Testis (tissue), 3 donors: ENCODE data around the gene FAM216A. TPM values are rescaled to one million over a fixed set of nuclear protein-coding genes. Genes with fewer than 3 reads are reported as not detected.
A peak's percentile ranks its signal among the peaks of the same experiment; 100 is the strongest.
"Not testable (repeated sequence)": the region's sequence is repeated elsewhere in the genome, so short reads cannot be mapped to it uniquely, and the experiment has no call there.

ENCODE experiments used
- DNase-seq: peaks from one replicate; pipeline ENCODE4 v3.0.0-alpha.2; 2019
- H3K27ac ChIP-seq, 2 donors: fragments of 200-600 bp; sonication (generic); one replicate each; pipeline ENCODE4 v1.5.1; 2019
- H3K27me3 ChIP-seq: fragments of 200-600 bp; sonication (generic); one replicate; pipeline ENCODE4 v1.5.1; 2019
- H3K36me3 ChIP-seq: fragments of 200-600 bp; sonication (generic); one replicate; pipeline ENCODE4 v1.5.1; 2017; ENCODE audit warnings: low read depth; ENCODE audit errors: missing control alignments
- H3K4me1 ChIP-seq: fragments of 200-600 bp; sonication (generic); one replicate; pipeline ENCODE4 v1.5.1; 2019
- H3K4me3 ChIP-seq, 2 donors: fragments of 200-600 bp; sonication (generic); one replicate each; pipeline ENCODE4 v1.5.1; 2017 to 2019
- H3K9me3 ChIP-seq: fragments of 200-600 bp; sonication (generic); one replicate; pipeline ENCODE4 v1.5.1; 2017
- POLR2A ChIP-seq: fragments of 450-650 bp; IDR thresholded peaks from one replicate; pipeline ENCODE4 v1.6.1; 2017; ENCODE audit warnings: antibody characterized with exemption, mild to moderate bottlenecking, moderate library complexity
- WGBS, 2 donors: methylation state at CpG; one replicate each; pipeline ENCODE4 v1.1.5; 2018; 5-methylcytosine and 5-hydroxymethylcytosine counted together
- intact Hi-C: fragments of 100-400 bp; cut with DNase I; formaldehyde crosslinking; loops from one replicate; pipeline ENCODE4 v1.15.1; 2023; ENCODE audit warnings: low total_unique reads
- polyA plus RNA-seq: library from polyadenylated mRNA; stranded (reverse); fragments of 350-450 nt; fragmentation: Illumina TruSeq; extraction: RNeasy Lipid Tissue Mini Kit (QIAGEN cat#74804); gene quantifications from one replicate; pipeline ENCODE4 v1.2.3, GENCODE V29; 2014; ENCODE audit warnings: low read depth, low replicate concordance; ENCODE audit not compliant: insufficient read depth
- total RNA-seq, 2 donors: library from RNA; depleted of rRNA; stranded (reverse); fragments of >200 nt; gene quantifications; one replicate each; pipeline ENCODE4 v1.2.3, GENCODE V29; 2016
- TF ChIP-seq, protein P1 (sequence below), 3 experiments: fragments of 450-650 bp in 2 of 3; fragments of 200-600 bp in 1 of 3; sonication (generic) in 1 of 3; IDR thresholded peaks; one replicate each; pipeline ENCODE4 v1.5.1; 2016 to 2019; ENCODE audit warnings: antibody characterized with exemption in 3 of 3, mild to moderate bottlenecking in 2 of 3, moderate library complexity in 1 of 3

FAM216A gene
- total and polyA plus RNA-seq, 3 donors from 2014 or later = 39.7 to 110 (median 45.6) TPM

DNA sequence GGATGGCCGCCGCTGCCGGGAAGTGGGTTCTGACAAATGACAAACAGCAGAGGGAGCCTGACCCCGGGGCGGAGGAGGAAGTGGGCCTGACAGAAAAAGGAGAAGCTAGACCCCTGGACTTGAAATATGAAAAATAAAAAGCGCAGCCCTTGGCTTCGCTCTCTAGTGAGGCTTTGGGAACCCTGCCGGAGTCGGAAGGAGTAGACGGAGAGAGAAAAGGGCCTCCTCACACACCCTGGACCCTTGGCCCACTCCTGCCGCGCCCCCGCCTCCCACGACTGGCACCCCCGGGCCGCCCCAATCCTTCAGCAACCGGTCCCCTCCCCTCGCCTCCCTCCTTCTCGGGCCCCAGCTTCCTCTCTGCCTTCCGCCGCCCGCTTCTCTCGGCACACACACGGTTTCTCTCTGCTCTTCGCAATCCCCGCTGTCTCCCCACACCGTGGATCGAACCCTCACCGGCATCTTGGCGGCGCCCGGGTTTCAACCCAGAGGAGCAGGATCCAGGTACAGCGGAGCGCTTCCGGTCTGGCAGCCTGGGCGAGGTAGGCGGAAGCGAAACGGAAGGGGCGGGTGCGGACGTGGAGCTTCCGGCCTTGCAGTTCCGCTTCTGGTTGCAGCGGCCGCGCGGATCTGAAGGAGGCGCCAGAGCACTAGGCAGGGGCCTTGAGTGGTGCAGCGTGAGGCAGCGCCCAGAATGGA, 18.7 kb upstream of the FAM216A start, which contains the start of gene ARPC3:
Gene ARPC3 (minus strand): TSS at position 539 of the 699 bp plus-strand sequence. CDS start 77 bp downstream, at position 462.
- intact Hi-C loops = no loop called here
- 0 to 2% methylated on average over 27 to 45 of the region's 51 CpGs for WGBS, 2 donors
- H3K36me3 ChIP-seq = no peaks in the 10 kb centered on the region

GRCh38 chr12:110451263-110451662, 17.4 kb upstream of the FAM216A start:
- H3K36me3 ChIP-seq = no peaks in the 10 kb centered on the region
- no peaks in the 10 kb centered on the region for H3K27me3 ChIP-seq
- H3K4me1 ChIP-seq = peaks cover 5% of the 10 kb centered on the region
- no peak for DNase-seq
- H3K27ac ChIP-seq = no peak overlapping the region
- H3K4me3 ChIP-seq = no peak overlapping the region
- H3K9me3 ChIP-seq = no peaks in the 10 kb centered on the region
- TF ChIP-seq POLR2A = no peak
- TF ChIP-seq, protein P1, sequence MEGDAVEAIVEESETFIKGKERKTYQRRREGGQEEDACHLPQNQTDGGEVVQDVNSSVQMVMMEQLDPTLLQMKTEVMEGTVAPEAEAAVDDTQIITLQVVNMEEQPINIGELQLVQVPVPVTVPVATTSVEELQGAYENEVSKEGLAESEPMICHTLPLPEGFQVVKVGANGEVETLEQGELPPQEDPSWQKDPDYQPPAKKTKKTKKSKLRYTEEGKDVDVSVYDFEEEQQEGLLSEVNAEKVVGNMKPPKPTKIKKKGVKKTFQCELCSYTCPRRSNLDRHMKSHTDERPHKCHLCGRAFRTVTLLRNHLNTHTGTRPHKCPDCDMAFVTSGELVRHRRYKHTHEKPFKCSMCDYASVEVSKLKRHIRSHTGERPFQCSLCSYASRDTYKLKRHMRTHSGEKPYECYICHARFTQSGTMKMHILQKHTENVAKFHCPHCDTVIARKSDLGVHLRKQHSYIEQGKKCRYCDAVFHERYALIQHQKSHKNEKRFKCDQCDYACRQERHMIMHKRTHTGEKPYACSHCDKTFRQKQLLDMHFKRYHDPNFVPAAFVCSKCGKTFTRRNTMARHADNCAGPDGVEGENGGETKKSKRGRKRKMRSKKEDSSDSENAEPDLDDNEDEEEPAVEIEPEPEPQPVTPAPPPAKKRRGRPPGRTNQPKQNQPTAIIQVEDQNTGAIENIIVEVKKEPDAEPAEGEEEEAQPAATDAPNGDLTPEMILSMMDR (IDR thresholded peaks at IDR 0.05) = no peak
- WGBS, 2 donors = 50 to 65% methylated on average over 1 of the region's 1 CpG
- intact Hi-C loops = no loop called here

More for the DNA sequence above, 18.7 kb upstream of the FAM216A start, which contains the start of gene ARPC3:
- Histone ChIP-seq H3K27ac (peak within 1 kb of the TSS; percentile 81 to 85), H3K27me3 (no peaks in the 10 kb centered on the region), H3K9me3 (no peaks in the 10 kb centered on the region), H3K4me3 (peak within 1 kb of the TSS; percentile 80 to 93), H3K4me1 (peaks cover 5% of the 10 kb centered on the region)
- peak; percentile 97 for DNase-seq
- no peak for TF ChIP-seq POLR2A
- TF ChIP-seq, protein P1 (IDR thresholded peaks at IDR 0.05) = peak; percentile 65 to 84 (median 73)

GRCh38 chr12:110453569-110454296, 14.9 kb upstream of the FAM216A start:
- Histone ChIP-seq H3K36me3 (no peaks in the 10 kb centered on the region), H3K27ac (no peak overlapping the region), H3K9me3 (no peaks in the 10 kb centered on the region), H3K4me1 (peaks cover 9% of the 10 kb centered on the region), H3K27me3 (no peaks in the 10 kb centered on the region), H3K4me3 (no peak overlapping the region)
- no peak for TF ChIP-seq POLR2A
- TF ChIP-seq, protein P1 (IDR thresholded peaks at IDR 0.05) = no peak
- intact Hi-C loops = no loop called here
- 91 to 92% methylated on average over 4 of the region's 4 CpGs for WGBS, 2 donors
- no peak for DNase-seq

GRCh38 chr12:110458756-110459155, 9.9 kb upstream of the FAM216A start:
- WGBS, 2 donors = 67 to 78% methylated on average over 4 of the region's 4 CpGs
- peaks cover 4% of the 10 kb centered on the region for H3K4me1 ChIP-seq
- intact Hi-C loops = no loop called here
- no peak for DNase-seq
- no peak overlapping the region for H3K4me3 ChIP-seq
- no peak overlapping the region for H3K27ac ChIP-seq
- no peaks in the 10 kb centered on the region for H3K27me3 ChIP-seq
- no peaks in the 10 kb centered on the region for H3K9me3 ChIP-seq
- TF ChIP-seq, protein P1 (IDR thresholded peaks at IDR 0.05) = no peak
- TF ChIP-seq POLR2A = no peak
- no peaks in the 10 kb centered on the region for H3K36me3 ChIP-seq

DNA sequence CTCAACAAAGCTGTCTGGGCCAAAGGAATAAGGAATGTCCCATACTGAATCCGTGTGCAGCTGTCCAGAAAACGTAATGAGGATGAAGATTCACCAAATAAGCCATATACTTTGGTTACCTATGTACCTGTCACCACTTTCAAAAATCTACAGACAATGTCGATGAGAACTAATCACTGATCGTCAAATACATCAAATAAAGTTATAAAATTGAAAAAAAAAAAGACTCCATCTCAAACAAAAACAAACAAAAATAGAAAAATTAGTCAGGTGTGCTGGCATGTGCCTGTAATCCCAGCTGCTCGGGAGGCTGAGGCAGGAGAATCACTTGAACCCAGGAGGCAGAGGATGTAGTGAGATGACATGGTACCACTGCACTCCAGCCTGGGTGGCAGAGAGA, 7.5 kb upstream of the FAM216A start:
- WGBS, 2 donors = 85 to 95% methylated on average over 5 of the region's 5 CpGs
- H3K27ac ChIP-seq, H3K36me3 ChIP-seq, H3K9me3 ChIP-seq, DNase-seq, H3K4me1 ChIP-seq, H3K4me3 ChIP-seq, H3K27me3 ChIP-seq: not testable (repeated sequence)
- intact Hi-C loops = loop anchor here (10.0 kb wide), 1 partner anchor 134 kb away; no protein-coding TSS in a partner anchor
